GM12892 (cell line): ENCODE results near the gene AKAP8L.

Source experiments
- DNase-seq: peaks from one replicate; pipeline ENCODE4 v3.0.0; 2011; ENCODE audit not compliant: insufficient read length
- FAIRE-seq: peaks from 2 replicates; lab custom pipeline; 2011; peaks lifted over from hg19 to GRCh38; lab: Jason Lieb, UNC
- POLR2A ChIP-seq: IDR thresholded peaks from 2 replicates; pipeline ENCODE4 v1.6.1; 2011; ENCODE audit warnings: low read depth, low read length, control low read depth
- POLR2AphosphoS5 ChIP-seq: IDR thresholded peaks from 2 replicates; pipeline ENCODE4 v1.6.1; 2011; ENCODE audit warnings: low read depth, low read length, control low read depth
- TAF1 ChIP-seq: IDR thresholded peaks from 2 replicates; pipeline ENCODE4 v1.6.1; 2011; ENCODE audit warnings: low read depth, mild to moderate bottlenecking, control low read depth, low read length, borderline replicate concordance

AKAP8L gene

DNA sequence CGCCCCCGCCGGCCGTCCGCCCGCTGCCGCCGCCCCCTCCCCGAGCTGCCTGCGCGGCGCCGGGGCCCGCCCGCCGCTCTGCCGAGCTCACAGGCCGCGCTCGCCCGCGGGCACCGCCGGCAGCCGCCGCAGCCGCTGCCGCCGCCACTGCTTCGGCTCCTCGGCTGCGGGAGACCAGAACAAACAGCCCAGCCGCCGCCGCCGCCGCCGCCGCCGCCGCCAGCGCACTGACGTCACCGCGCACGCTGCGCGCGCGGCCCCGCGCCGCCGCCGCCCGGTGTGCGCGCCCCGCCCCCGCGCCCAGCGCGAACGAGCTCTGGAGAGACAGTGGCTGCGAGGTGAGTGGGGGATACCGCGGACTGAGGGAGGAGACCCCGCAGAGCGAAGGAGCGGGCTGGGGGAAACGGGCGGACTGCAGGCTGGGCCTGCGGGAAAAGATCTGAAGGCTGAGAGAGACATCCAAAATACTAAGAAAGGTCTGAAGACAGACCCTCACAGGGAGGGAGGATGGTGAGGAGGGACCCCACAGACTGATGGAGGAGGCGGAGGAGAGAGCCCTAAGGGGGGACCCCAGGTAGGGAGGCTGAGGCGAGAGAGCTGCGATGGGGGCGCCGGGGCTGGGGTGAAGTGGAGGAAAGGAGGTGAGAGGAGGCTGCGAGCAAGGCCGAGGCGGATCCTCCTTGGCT is 86.3 kb downstream of the AKAP8L start, which contains the start of gene BRD4:
Gene BRD4 (minus strand): TSS at position 229 of the 686 bp plus-strand sequence. CDS start 59,440 bp downstream, outside the sequence.
- DNase-seq (peak; percentile 77), FAIRE-seq (peak; percentile 89)
- TF ChIP-seq TAF1 (peak; percentile 56; the same call in 1 of the 2 replicates), POLR2AphosphoS5 (no peak; the same call in 1 of the 2 replicates), POLR2A (peak; percentile 45; the same call in 1 of the 2 replicates)

DNA sequence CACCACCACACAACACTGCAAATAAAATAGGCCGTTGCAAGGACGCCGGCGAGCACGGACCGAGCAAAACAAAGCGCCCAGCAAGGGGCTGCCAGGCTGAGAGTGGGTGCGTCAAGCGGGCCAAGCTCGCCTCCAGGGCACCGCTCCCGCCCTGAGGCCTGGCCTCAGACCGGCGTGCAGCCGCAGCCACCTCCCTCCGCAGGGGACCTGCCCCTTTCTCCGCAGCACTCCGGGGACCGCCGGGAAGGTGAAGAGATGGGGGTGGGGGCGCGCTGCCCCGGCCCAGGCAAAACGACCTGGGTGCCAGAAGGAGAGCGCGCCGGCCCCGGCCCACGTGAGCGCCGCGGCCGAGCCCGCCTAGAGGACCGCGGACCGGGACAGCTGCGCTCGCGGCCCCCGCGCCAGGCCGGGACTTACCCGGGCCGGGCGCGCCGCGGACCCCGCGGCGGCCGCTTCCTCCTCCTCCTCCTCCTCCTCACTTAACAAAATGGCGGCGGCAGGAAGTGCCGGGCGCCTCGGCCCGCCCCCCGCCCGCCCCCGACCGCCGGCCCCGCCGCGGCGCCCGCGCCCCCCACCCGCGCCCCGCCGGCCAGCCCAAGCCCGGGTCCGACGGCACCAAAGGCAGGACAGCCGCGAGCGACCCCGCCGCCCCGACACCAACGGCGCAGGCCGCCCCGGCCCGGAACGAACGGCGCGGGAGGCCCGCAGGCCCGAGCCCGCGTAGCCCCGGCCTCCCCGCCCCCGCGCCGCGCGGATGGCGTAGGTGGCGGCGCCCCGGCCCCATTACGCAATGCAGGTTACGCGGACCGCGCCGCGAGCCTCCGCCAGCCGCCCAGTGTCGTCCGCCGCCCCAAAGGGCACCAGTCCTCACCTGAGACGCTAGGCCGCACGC is 87.1 kb downstream of the AKAP8L start:
- DNase-seq (peak; percentile 54), FAIRE-seq (peak; percentile 53)
- 0 out of 2 replicates have a peak, but pooled peaks have one; percentile 44 for TF ChIP-seq POLR2A
- 0 out of 2 replicates have a peak, but pooled peaks have one; percentile 32 for TF ChIP-seq TAF1
- no peak for TF ChIP-seq POLR2AphosphoS5

DNA sequence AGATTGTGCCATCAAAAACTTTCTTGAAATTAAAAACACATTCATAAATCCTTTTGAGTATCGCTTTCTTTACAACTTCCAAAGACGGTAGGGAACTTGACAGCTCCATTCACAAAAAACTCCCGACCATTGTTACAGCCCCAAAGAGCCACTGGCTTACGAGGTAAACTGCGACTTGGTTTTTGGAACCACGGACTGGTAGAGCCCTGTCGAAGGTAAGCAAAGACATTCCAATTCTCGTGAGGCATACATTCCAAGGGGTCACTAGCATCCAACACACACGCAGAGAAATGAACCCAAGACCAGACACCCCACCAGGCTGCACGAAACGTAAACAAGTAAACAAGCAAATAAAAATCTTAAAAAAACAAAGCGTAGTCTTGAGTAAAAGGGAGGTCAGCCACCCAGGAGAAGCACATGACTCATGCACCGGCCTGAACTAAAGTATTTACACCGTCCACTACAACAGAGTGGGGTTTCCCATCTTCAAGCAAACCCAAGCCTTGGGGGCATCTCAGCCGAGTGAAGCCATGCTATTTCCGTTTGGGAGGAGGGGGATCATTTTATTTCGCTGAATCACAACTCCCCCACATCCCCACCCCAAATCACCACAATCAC is 87.9 kb downstream of the AKAP8L start:
- DNase-seq = no peak
- TF ChIP-seq POLR2AphosphoS5 = no peak
- no peak for TF ChIP-seq POLR2A
- TF ChIP-seq TAF1 = no peak
- FAIRE-seq = no peak
